ENCODE data around the gene COL4A6.

GRCh38 chrX:108435261-108435660 is 3.0 kb downstream of the COL4A6 start:
- TF ChIP-seq CTCF (IDR thresholded peaks at IDR 0.05; ENCODE audit: low read length): no peak
- TF ChIP-seq EZH2 (IDR thresholded peaks at IDR 0.05; ENCODE audit: borderline replicate concordance, low read length): no peak

All from OCI-LY1 (cell line).